HFF-Myc (cell line): ENCODE data around the gene MEF2B.

Experiments used
- DNase-seq: peaks from one replicate; pipeline ENCODE4 v3.0.0-alpha.2; 2011; ENCODE audit warnings: low read depth; ENCODE audit errors: extremely low read depth
- H3K4me3 ChIP-seq: replicated peaks from 2 replicates; pipeline ENCODE4 v1.5.1; 2011; ENCODE audit warnings: low read depth, mild to moderate bottlenecking, control low read depth, low read length
- TF ChIP-seq, protein P1 (sequence below): IDR thresholded peaks from 2 replicates; pipeline ENCODE4 v1.5.1; 2012; ENCODE audit warnings: mild to moderate bottlenecking, low read depth, low read length, control low read depth; ENCODE audit errors: missing control alignments

MEF2B gene

GRCh38 chr19:19146865-19147264 is 23.2 kb downstream of the MEF2B start:
- TF ChIP-seq, protein P1, sequence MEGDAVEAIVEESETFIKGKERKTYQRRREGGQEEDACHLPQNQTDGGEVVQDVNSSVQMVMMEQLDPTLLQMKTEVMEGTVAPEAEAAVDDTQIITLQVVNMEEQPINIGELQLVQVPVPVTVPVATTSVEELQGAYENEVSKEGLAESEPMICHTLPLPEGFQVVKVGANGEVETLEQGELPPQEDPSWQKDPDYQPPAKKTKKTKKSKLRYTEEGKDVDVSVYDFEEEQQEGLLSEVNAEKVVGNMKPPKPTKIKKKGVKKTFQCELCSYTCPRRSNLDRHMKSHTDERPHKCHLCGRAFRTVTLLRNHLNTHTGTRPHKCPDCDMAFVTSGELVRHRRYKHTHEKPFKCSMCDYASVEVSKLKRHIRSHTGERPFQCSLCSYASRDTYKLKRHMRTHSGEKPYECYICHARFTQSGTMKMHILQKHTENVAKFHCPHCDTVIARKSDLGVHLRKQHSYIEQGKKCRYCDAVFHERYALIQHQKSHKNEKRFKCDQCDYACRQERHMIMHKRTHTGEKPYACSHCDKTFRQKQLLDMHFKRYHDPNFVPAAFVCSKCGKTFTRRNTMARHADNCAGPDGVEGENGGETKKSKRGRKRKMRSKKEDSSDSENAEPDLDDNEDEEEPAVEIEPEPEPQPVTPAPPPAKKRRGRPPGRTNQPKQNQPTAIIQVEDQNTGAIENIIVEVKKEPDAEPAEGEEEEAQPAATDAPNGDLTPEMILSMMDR, result no peak
- DNase-seq, result no peak
- no peak overlapping the region for H3K4me3 ChIP-seq

DNA sequence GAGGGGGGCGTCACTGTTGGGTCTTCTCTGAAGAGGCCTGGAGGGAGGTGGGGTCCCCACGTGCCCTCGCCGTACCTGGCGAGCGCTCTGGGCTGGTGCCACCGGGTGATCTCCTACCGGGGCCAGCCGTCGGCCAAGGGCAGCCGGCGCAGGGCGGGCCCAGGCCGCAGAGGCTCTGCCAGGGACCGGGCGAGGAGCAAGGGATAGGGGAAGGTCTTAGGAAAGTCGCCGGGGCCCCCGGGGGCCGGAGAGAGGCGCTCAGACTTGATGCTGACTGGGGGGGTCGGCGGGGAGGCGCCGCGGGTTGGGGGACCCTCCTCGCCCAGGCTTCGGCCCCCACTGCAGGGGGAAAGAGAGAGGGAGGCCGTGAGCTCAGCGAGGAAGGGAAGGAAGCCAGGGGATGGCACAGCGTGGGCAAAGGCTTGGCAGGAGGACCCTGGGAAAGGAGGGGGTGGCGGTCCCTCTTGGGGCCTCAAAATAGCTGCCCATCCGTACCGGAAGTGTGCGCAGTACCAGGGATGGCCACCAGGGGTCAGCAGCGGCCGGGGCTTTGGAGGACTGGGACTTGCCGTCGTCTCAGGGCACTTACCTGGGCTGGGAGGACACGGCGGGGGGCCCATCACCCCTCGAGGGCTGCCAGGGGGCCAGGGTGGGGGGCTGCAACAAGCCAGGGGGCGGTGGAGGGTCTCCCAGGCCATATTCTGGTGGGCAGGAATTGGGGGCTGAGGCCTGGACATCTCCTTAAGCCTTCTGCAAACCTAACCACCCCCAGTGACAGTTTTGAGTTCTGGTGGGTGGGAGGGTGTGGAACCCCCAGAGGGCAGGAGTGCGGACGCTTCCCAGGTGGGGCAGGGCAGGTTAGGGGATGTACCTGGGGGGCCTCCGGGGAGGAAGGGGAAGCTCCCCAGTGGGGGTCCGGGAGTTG is 24.1 kb downstream of the MEF2B start:
- TF ChIP-seq, protein P1, result peak; percentile 90
- no peak overlapping the region for H3K4me3 ChIP-seq
- peak; percentile 17 for DNase-seq

- TF ChIP-seq, protein P1, result no peak
- DNase-seq, result no peak
- no peak overlapping the region for H3K4me3 ChIP-seq
These were observed 24.8 kb downstream of the MEF2B start for GRCh38 chr19:19145281-19145680.

- TF ChIP-seq, protein P1, result no peak
These were observed 27.7 kb downstream of the MEF2B start for GRCh38 chr19:19142347-19142746.

DNA sequence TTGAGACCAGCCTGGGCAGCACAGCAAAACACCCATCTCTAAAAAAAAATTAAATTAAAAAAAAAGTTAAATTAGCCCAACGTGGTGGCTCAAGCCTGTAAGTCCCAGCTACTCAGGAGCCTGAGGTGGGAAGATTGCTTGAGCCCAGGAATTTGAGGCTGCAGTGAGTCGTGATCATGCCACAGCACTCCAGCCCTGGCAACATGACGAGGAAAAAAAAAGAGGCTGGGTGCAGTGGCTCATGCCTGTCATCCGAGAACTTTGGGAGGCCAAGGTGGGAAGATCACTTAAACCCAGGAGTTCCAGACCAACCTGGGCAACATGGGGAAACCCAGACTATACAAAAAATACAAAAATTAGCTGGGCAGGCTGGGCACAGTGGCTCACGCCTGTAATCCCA is 29.6 kb downstream of the MEF2B start:
- DNase-seq, result no peak
- no peak overlapping the region for H3K4me3 ChIP-seq
- TF ChIP-seq, protein P1, result no peak

More at GRCh38 chr19:19142347-19142746, 27.7 kb downstream of the MEF2B start:
- H3K4me3 ChIP-seq, result no peak overlapping the region
- no peak for DNase-seq

GRCh38 chr19:19139876-19140229 is 30.2 kb downstream of the MEF2B start:
- H3K4me3 ChIP-seq, result no peak overlapping the region
- no peak for DNase-seq
- TF ChIP-seq, protein P1, result no peak
